Sigmoid colon (tissue), 4 donors: ENCODE measurements around the gene HIRA.

Source experiments
- CTCF ChIP-seq, 4 experiments: fragments of 450-650 bp in 3 of 4; fragments of 200-600 bp in 1 of 4; IDR thresholded peaks; one replicate each; pipeline ENCODE4 v1.5.1; 2016 to 2019; ENCODE audit warnings: antibody characterized with exemption in 4 of 4, mild to moderate bottlenecking in 3 of 4, moderate library complexity in 2 of 4
- POLR2A ChIP-seq, 2 donors: fragments of 450-650 bp; IDR thresholded peaks; one replicate each; pipeline ENCODE4 v1.6.1; 2016; ENCODE audit warnings: antibody characterized with exemption in 2 of 2, mild to moderate bottlenecking in 2 of 2, moderate library complexity in 2 of 2
- POLR2AphosphoS5 ChIP-seq, 4 donors: sonication (generic); formaldehyde crosslinking; IDR thresholded peaks; one replicate each; pipeline ENCODE4 v1.6.1; 2017; ENCODE audit warnings: antibody characterized with exemption in 4 of 4

GRCh38 chr22:19401483-19401882, 30.1 kb downstream of the HIRA start:
- TF ChIP-seq POLR2A (IDR thresholded peaks at IDR 0.05) (no peak), POLR2AphosphoS5 (IDR thresholded peaks at IDR 0.05) (no peak), CTCF (IDR thresholded peaks at IDR 0.05) (no peak)
